Stimulated activated CD8-positive, alpha-beta memory T cell treated with anti-CD3 and anti-CD28 coated beads, Interleukin-15, amount 100 ng/mL, for 1 hour (primary cell): ENCODE data around the gene SMAD3.
"Not testable (repeated sequence)": the region's sequence is repeated elsewhere in the genome, so short reads cannot be mapped to it uniquely, and the experiment has no call there.

Experiments used
- DNase-seq: peaks from one replicate; pipeline ENCODE4 v3.0.0-alpha.2; 2020; ENCODE audit warnings: low read depth

The SMAD3 gene

DNA sequence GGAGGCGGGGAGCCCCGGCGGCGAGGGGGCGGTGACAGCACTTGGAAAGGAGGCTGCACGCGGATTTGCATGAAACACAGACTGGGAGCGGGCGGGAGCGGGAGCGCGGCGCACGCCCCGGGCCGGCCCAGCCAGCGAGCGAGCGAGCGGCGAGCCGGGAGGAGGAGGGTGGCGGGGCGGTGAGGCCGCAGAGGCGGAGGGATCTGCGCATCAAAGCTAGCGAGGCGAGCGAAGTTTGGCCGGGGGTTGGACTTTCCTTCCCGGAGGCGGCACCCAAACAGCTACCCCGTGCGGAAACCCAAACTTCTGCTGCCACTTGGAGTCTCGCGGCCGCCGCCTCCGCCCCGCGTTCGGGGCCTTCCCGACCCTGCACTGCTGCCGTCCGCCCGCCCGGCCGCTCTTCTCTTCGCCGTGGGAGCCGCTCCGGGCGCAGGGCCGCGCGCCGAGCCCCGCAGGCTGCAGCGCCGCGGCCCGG lies at the start of gene SMAD3:
TSS of gene SMAD3 (plus strand) at position 72 of the 475 bp plus-strand sequence. CDS start 553 bp downstream, outside the sequence.
- peak; percentile 36 for DNase-seq

DNA sequence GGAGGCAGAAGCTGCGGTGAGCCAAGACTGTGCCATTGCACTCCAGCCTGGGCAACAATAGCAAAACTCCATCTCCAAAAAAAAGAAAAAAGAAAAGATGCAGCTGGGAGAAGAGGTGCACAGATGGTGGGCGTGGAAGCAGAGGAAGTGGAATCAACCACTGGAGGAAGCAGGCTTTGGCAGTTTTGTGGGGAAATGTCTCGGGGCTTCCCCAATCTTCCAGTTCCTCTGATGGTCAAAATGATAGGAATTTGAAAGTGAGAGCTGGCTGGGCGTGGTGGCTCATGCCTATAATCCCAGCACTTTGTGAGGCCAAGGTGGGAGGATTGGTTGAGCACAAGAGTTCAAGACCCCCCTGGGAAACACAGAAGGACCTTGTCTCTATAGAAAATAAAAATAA lies 48.1 kb upstream of the SMAD3 start:
- no peak for DNase-seq

DNA sequence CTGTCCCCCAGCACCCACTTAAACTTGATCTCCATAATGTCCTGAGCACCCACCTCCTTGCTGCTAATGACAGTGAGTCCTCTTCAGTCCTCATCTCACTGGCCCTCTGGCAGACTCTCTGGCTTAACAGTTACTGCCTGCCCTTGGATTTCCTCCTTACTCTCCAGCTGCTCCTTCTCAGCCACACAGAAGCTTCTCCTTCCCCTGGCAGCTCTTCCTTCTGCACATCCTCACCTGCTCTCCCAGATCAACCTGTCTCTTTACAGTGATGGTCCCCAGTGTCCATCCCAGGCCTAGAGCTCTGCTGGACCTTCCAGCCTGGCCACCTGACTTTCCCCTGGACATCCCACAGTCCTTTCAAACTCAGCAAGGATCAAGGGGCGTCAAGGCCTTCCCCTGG lies 47.4 kb upstream of the SMAD3 start:
- DNase-seq: no peak

DNA sequence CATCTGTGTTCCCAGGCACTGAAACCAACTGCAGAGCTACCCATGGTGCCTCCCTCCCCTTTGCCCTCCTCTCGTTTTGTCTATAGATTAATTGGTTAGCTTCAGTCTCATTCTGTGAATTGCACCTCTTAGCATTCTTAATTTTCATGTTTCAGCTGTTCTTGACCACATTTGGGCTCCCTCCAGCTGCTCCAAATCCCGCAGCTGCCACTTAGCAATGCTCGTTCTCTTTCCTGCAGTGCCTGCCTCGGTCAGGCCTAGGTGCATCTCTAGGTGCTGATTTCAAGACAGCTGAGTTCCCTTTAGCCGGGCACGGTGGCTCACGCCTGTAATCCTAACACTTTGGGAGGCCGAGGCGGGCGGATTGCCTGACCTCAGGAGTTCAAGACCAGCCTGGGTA lies 47.0 kb upstream of the SMAD3 start:
- DNase-seq: no peak

DNA sequence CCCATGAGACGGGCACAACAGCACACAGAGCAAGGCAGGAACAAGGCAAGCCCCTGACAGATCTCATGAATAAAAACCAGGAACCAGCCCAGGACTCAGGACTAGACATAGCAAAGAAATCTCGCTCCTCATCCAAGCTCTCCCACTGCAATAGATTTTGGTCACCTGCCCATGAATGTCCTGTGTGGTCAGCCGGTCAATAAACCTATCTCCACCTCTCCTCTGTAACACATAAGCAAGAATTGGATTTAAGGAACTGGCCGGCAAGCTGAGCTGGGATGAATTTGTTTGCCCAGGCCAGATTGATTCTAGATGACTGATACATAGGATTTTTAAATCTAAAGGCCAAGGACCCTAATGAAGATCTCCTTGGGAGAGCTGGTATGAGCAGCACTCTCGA lies 46.3 kb upstream of the SMAD3 start:
- DNase-seq: no peak

DNA sequence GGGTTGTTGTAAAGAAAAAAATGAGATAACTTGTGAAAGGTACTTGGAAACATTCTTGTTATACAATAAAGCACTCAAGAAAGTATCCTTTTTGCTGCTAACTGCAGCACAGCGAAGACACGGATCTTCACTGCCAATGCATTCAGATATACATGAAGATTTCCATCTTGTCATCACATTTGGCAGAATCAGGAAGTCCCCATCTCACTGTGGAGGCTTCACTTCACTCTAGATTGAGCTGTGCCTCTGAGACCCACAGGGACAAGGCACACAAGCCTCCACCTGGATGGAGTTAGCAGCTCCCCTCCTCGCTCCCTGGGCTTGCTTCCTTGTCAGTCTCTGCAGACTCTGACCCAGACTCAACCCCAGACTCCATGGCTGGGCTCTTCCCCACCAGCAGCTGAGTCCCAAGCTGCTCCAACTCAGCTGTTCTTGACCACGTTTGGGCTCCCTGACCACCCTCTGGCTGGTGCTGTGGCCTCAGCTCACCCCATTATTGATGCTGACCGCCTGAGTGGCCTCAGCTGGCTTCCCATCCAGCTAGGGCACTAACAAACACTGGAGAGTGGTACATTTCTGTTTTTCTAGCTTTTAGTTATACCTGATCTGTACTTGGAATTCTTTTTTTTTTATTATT lies 45.4 kb upstream of the SMAD3 start:
- no peak for DNase-seq

DNA sequence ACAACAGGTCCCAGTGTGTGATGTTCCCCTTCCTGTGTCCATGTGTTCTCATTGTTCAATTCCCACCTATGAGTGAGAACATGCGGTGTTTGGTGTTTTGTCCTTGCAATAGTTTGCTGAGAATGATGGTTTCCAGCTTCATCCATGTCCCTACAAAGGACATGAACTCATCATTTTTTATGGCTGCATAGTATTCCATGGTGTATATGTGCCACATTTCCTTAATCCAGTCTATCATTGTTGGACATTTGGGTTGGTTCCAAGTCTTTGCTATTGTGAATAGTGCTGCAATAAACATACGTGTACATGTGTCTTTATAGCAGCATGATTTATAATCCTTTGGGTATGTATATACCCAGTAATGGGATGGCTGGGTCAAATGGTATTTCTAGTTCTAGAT lies 44.7 kb upstream of the SMAD3 start:
- DNase-seq: not testable (repeated sequence)

DNA sequence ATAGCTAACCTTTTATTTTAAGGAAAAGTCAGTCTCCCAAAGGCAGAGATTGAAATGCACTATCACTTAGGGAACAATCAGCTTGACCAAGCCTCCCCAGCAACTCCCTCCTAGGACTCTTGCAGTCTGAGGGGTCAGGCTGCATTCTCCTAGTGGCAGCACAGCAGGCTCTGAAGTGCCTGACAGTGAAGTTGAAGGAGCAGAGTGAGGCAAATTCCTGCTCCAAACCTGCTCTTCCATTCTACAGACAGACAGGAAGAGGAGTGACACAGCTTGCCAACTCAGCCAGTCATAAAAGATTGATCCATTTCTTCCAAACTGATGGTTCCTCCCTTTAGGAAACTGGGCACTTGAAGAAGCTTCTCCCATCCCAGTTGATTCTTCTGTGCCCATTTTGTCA lies 43.9 kb upstream of the SMAD3 start:
- DNase-seq: no peak

DNA sequence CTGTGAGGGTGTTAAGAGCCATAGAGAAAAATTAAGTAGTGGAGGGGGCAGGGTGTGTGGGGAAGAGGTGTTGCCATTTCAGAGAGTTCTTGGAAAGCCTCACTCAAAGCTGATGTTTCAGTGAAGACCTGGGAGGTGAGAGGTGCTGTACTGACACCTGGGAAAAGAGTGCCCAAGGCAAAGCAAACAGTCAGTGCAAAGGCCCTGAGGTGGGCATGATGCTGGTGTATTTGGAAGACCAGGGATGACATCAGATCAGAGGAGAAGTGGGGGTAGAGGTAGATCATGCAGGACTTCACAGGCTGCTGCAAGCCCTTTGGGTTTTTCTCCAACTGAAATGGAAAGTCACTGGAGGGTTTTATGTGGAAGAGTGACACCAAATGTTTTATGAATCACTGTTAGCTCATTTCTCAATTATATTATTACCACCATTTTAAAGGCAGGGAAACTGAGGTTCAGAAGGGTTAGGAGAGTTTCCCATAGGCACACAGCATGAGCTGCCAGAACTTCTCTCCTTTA lies 42.8 kb upstream of the SMAD3 start:
- no peak for DNase-seq

DNA sequence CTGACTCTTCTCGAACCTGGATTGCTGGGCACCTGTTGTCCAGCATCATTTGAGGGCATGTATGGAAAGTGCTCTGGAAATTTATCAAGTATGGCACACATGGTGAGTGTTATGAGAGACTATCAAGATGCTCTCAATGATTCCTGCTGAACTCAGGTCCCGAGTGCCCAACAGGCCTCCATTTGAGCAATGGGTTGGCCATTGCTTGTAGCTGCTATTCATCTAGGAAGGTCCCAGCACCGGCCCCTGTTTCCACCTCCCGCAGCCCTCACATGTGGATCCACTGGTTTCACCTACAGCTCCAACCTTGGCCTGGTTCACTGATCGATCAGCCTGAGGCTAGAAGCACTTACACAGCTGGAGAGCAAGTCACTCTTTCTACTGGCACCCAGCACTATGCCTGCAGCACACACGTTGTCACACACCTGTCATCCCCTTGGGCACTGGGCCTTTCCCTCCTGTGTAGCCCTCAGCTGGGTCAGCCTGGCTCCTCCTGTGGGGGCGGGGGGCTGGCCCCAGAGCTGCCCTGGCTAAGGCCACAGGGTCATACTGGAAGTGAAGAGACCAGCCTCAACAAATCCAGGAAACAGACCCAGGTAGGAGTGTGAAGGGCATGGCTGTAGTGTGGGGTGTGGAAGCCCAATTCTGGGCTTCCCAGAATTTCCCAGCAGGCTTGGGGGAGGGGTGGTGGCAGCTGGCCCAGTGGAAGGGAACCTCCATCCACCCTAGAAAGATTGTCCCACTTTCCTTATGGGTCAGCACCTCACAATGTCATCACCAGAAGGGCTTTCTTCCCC lies 41.7 kb upstream of the SMAD3 start:
- DNase-seq: no peak

DNA sequence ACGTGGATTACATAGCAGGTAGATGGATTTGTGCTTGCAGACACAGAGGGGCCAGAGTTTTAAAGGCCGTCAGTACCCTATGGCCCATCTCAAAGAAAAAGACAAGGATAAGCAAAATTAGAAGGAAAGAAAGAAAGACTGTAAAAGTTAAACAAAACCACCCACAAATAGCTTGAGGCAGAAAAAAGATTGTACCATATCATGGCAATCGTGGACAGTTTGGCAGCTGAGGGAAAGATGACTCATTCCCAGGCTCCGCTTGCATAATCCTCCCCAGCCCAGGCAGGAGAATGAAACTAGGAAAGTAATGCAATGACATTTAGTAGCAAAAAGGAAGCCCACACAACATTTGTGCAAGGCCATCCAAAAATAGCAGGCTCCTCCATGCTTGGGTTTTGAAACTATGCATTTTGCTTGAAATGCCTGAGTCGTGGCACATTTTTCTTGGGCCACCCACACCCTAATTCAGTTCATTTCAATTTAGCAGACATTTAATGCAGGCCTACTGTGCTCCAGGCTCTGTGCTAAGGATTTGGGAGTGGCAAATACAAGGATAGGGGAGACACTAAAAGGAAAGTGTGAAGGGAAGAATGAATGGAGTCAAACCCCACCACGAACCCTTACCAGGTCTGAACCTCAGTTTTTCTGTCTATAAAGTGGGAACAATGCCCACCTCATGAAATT lies 40.9 kb upstream of the SMAD3 start:
- DNase-seq: no peak

DNA sequence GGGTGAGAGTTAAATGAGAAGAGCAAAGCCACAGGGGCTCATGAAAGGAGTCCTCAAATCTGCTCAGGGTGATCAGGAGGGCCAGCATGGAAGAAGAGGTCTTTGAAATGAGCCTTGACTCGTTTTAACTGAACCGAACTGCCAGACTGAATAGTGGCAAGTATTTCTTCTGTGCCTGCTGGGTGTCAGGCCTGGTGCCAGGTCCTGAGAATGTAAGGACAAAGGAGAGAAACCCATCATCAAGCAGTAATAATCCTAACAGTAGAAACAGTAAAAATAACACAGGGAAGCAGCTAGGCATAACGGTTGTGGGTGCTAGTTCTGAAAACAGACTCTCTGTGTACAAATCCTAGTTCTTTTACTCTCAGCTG lies 40.4 kb upstream of the SMAD3 start:
- no peak for DNase-seq

DNA sequence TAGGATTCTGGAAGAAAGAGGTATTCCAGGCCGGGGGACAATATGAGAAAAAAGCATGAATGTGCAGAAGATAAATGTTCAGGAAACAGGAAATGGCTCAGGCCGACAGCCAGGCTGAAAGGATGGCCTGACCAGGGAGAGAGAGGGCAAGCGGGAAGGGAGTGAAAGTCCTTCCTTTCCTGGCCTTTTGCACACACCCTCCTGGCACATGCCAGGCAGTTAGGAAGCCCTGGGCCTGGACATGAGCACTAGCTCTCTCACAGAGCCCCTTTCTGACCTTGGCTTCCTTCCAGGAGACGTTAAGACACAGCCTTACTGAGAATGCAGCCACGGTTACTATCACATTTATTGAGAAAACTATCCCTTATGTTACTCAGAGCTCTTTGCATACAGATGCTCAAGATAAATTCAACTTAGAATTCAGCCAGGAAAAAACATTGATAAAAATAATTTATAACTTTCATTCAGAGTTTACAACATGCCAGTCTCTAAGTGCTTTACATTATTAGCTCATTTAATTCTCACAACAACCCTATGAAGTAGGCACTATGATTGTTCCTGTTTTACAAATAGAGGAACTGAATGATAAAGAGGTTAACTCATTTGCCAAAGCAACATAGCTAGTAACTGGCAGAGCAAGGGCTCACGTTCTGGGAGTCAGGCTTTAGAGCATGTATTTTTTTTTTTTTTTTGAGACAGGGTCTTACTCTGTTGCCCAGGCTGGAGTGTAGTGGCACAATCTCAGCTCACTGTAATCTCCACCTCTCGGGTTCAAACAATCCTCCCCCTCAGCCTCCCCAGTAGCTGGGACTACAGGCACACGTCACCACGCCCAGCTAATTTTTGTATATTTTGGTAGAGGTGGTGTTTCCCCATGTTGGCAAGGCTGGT lies 39.4 kb upstream of the SMAD3 start:
- DNase-seq: no peak

DNA sequence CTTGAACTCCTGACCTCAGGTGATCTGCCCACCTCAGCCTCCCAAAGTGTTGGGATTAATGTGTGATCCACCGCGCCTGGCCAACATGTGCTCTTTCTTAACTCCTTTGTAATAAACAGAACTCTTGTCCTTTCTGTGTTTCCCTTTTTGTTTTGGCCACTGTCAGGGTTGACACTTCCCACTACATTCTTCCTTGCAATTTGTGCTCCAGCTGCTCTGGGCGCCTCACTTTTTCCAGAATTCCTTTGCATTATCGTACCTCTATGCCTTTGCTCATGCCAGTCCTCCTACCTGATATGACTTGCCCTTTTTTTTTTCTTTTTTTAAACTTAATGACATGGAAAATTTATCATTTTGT lies 38.8 kb upstream of the SMAD3 start:
- no peak for DNase-seq

DNA sequence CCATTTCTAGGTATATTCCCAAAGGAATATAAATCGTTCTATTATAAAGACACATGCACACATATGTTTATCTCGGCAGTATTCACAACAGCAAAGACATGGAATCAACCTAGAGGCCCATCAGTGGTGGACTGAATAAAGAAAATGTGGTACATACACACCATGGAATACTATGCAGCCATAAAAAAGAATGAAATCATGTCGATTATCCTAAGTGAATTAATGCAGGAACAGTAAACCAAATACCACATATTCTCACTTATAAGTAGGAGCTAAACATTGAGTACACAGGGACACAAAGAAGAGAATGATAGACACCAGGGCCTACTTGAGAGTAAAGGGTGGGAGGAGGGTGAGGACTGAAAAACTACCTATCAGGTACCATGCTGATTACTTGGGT lies 37.0 kb upstream of the SMAD3 start:
- not testable (repeated sequence) for DNase-seq

DNA sequence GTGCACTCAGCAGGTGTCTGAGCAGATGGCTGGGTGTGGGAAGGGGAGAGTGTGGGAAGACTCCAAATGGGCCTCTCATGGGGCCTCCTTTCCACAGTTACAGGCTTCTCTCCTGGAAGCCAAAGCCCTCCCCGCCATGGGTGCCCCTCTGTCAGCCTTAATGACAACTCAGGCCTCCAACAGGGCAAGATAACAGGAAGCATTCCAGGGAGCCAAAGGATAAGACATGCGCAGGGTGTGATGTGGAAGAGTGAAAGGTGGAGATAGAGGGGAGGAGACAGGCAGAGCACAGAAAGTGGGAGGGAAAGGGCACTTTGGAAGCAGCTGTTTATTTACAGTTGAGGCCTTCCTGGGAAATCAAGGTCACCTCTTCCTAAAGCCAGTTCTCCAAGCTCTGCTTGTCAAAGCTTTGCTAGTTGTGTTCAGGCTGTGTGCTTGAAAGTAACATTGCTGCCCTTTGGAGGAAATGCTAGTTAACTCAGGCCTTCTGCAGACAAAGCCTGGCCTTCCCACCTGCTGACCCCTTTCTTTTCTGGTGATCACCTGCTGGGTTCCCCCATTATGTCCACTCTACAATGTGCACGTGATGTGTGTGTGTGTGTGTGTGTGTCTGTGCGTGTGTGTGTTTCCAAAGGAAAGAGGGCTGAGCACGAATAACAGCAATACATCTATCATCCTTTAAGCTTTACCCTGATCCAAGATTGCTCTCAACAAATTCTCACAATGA lies 35.2 kb upstream of the SMAD3 start:
- DNase-seq: no peak

DNA sequence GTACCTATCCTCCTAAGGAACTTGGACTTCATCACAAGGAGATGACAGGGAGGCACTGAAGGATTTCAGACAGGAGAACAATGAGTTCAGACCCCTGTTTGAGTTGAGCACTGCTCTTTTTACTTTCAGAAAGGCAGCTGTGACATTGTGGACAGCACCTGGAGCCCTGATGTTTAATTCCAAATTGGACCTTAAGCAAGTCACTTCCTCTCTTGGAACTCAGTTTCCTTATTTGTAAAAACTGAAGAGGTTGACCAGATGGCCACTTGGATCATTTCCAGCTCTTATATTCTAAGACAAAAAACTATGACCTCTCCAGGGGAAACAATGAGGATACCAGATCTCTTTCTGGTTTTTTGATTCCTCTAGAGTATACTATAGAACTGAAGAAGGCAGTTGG lies 34.1 kb upstream of the SMAD3 start:
- no peak for DNase-seq

DNA sequence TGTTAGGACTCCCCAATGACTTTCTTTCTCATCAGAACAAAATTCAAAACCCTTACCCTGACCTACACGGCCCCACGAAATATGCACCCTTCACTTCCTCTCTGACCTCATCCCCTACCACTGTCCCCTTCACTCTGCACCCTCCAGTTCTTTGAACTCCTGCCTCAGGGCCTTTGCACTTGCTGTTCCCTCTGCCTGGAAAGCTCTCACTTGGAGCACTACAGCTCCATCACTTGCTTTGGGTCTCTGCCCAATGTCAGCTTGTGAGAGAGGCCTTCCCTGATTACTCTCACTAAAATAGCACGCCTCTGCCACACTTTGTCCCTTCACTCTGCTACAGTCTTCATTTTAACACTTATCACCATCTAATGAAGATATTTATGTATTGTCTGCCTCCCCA lies 32.8 kb upstream of the SMAD3 start:
- no peak for DNase-seq

DNA sequence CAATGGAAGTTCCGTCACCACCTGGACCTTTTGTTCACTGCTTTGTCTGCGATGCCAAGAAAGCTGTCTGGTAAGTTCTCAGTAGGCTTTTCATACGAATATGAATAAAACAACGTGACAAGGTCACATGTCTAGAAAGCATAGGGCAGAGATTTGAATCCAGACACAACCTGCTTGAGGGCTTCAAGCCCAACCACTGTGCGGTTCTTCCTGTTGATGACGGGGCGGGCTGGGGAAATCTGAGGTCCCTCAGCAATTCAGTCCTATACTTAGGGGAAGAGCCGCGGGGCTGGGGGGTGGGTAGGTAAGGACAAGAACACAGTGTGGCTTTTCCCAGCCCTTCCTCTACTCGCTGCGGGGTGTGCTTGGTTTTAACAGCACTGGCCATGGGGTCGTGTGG lies 32.4 kb upstream of the SMAD3 start:
- no peak for DNase-seq

DNA sequence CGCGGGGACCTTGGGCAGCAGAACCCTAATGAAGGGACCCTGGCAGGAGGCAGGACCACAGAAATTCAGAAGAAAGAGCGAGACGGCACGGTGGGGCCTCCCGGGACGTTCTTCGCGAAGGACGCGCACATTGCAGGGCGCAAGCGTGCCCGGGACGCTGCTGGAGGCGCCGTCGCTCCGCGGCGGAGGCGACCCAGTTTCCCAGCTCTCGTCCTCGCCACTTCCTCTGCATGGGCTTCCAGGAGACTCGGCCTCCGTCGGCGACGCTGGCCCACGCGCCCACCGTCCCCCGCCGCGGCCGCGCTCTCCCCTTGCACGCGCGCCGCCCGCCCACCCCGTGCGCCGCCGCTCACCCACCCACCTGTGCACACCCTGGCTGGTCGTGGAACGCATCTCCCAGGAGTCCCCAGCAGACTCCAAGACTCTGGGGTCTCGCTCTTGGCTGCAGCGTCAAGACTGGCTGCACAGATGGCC lies 31.8 kb upstream of the SMAD3 start:
- no peak for DNase-seq

DNA sequence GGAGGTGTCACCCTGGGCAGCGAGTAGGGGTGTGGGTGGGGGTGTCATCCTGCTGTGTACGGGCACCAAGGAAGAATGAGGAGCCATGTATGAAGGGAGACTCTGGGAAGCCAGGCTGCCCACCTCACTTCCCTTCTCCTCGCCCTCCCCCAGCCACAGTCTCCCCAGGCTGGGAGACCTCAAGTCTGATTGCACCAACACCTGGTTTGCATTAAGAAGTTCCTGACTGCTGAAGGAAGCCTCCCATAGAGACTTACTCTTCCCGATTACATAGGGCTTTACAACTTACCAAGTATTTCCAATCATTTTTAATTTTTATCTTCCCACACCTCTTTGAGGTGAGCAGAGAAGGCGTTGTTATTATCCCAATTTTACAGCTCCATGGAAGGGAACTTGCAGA lies 29.5 kb upstream of the SMAD3 start:
- no peak for DNase-seq
